ENCODE results near the gene ST8SIA3. TPM values are rescaled to one million over a fixed set of nuclear protein-coding genes. Genes with fewer than 3 reads are reported as not detected.

Gene ST8SIA3
- total and polyA plus RNA-seq, 9 donors, result not detected

- intact Hi-C loops (cut with DNase I), result no loop called here
- 55 to 64% (median 56%) methylated on average over 1 of the region's 1 CpG for WGBS, 3 donors
- Histone ChIP-seq H3K4me3 (no peak overlapping the region), H3K27ac (no peak overlapping the region), H3K4me1 (ENCODE audit: insufficient read depth) (no peaks in the 10 kb centered on the region), H3K27me3 (no peaks in the 10 kb centered on the region), H3K36me3 (no peaks in the 10 kb centered on the region), H3K9me3 (no peaks in the 10 kb centered on the region)
- TF ChIP-seq CTCF (IDR thresholded peaks at IDR 0.05), result no peak
- TF ChIP-seq EP300 (IDR thresholded peaks at IDR 0.05), result no peak
- TF ChIP-seq POLR2A (IDR thresholded peaks at IDR 0.05), result no peak
- no peak for DNase-seq
Observed at GRCh38 chr18:57343833-57344232, 8.5 kb upstream of the ST8SIA3 start.

GRCh38 chr18:57346876-57347275 is 5.5 kb upstream of the ST8SIA3 start:
- no peak for DNase-seq
- Histone ChIP-seq H3K27me3 (no peaks in the 10 kb centered on the region), H3K36me3 (no peaks in the 10 kb centered on the region), H3K4me3 (no peak overlapping the region), H3K27ac (no peak overlapping the region), H3K4me1 (ENCODE audit: insufficient read depth) (no peaks in the 10 kb centered on the region), H3K9me3 (no peaks in the 10 kb centered on the region)
- TF ChIP-seq CTCF (IDR thresholded peaks at IDR 0.05) (no peak), POLR2A (IDR thresholded peaks at IDR 0.05) (no peak), EP300 (IDR thresholded peaks at IDR 0.05) (no peak)
- intact Hi-C loops (cut with DNase I), result no loop called here
- whole genome bisulfite sequencing, 3 donors, result 84 to 95% (median 84%) methylated on average over 2 of the region's 2 CpGs

DNA sequence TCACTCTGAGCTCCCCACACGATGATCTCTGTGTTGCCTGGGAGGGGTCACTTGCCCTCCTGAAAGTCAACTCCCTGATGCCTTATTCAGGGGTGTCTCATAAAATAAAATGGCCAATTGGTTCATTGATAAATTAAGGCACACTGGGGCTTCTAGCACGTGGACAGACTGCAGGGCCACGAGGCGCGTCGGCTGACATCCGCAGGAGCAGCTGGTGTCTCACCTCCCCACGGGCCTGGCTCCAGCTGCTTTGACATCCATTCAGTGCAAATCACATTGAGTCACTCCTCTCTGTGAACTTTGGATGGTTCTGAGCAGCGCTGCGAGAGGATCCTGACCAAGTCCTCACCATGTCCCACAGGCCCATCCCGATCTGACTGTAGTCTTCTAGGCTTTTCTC is 4.6 kb upstream of the ST8SIA3 start:
- Histone ChIP-seq H3K27me3 (no peaks in the 10 kb centered on the region), H3K9me3 (peaks cover 0 to 3% of the 10 kb centered on the region in 2 donors), H3K36me3 (no peaks in the 10 kb centered on the region), H3K27ac (no peak overlapping the region), H3K4me3 (no peak overlapping the region), H3K4me1 (ENCODE audit: insufficient read depth) (no peaks in the 10 kb centered on the region)
- intact Hi-C loops (cut with DNase I), result no loop called here
- no peak for DNase-seq
- no peak for TF ChIP-seq EP300 (IDR thresholded peaks at IDR 0.05)
- TF ChIP-seq POLR2A (IDR thresholded peaks at IDR 0.05), result no peak
- TF ChIP-seq CTCF (IDR thresholded peaks at IDR 0.05), result no peak
- WGBS, 3 donors, result 69 to 79% (median 72%) methylated on average over 11 of the region's 11 CpGs

DNA sequence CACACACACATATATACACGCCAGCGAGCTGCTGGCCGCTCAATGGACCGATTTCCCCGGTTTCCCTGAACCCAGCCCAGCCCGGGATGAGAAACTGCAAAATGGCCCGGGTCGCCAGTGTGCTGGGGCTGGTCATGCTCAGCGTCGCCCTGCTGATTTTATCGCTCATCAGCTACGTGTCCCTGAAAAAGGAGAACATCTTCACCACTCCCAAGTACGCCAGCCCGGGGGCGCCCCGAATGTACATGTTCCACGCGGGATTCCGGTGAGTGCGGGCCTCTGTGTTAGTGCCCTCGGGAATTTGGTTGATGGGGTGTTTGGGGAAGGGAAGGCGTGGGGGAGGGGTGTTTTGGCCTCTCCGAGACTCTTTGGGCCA is 392 bp downstream of the ST8SIA3 start:
- no peaks in the 10 kb centered on the region for H3K27me3 ChIP-seq
- TF ChIP-seq EP300 (IDR thresholded peaks at IDR 0.05), result no peak
- TF ChIP-seq CTCF (IDR thresholded peaks at IDR 0.05), result no peak
- no peak for TF ChIP-seq POLR2A (IDR thresholded peaks at IDR 0.05)
- peaks cover 0 to 3% of the 10 kb centered on the region in 2 donors for H3K9me3 ChIP-seq
- WGBS, 3 donors, result 0 to 2% (median 1%) methylated on average over 22 to 23 of the region's 23 CpGs
- no peak overlapping the region for H3K4me3 ChIP-seq
- DNase-seq, result no peak
- H3K4me1 ChIP-seq (ENCODE audit: insufficient read depth), result no peaks in the 10 kb centered on the region
- no peaks in the 10 kb centered on the region for H3K36me3 ChIP-seq
- intact Hi-C loops (cut with DNase I), result no loop called here
- no peak overlapping the region for H3K27ac ChIP-seq
